GM23338 (cell line): Measurements from ENCODE around the gene DCLK1. TPM values are rescaled to one million over a fixed set of nuclear protein-coding genes. Genes with fewer than 3 reads are reported as not detected.

ENCODE experiments used
- ATAC-seq: fragments of 200-7000 bp; cut with Tn5 transposase; 3 replicates; pipeline ENCODE4 v1.9.1; 2020
- DNase-seq: peaks from one replicate; pipeline ENCODE4 v3.0.0-alpha.2; 2015; ENCODE audit warnings: low spot score
- H2AFZ ChIP-seq: fragments of 200-600 bp; sonication (generic); 2 replicates; pipeline ENCODE4 v1.8.0; 2016; ENCODE audit warnings: antibody characterized with exemption, mild to moderate bottlenecking, moderate library complexity
- H3F3A ChIP-seq: fragments of 200-600 bp; sonication (generic); replicated peaks from 2 replicates; pipeline ENCODE4 v1.8.0; 2017; ENCODE audit warnings: antibody characterized with exemption, mixed run types, low read depth
- H3K27ac ChIP-seq: fragments of 200-600 bp; sonication (generic); 2 replicates; pipeline ENCODE4 v1.6.1; 2016; ENCODE audit warnings: low read depth
- H3K27me3 ChIP-seq: fragments of 200-600 bp; sonication (generic); 2 replicates; pipeline ENCODE4 v1.8.0; 2016; ENCODE audit warnings: mild to moderate bottlenecking, mixed run types, moderate library complexity; ENCODE audit not compliant: insufficient read depth
- H3K36me3 ChIP-seq: fragments of 200-600 bp; sonication (generic); 2 replicates; pipeline ENCODE4 v1.8.0; 2016; ENCODE audit warnings: mild to moderate bottlenecking; ENCODE audit not compliant: insufficient read depth
- H3K4me1 ChIP-seq: fragments of 200-600 bp; sonication (generic); 2 replicates; pipeline ENCODE4 v1.8.0; 2016; ENCODE audit warnings: mild to moderate bottlenecking, moderate library complexity; ENCODE audit not compliant: insufficient read depth
- H3K4me2 ChIP-seq: fragments of 200-600 bp; sonication (generic); 2 replicates; pipeline ENCODE4 v1.7.1; 2017; ENCODE audit warnings: mixed run types
- H3K4me3 ChIP-seq: fragments of 200-600 bp; sonication (generic); 2 replicates; pipeline ENCODE4 v1.6.1; 2016; ENCODE audit warnings: mixed run types
- H3K79me2 ChIP-seq: fragments of 200-600 bp; sonication (generic); replicated peaks from 2 replicates; pipeline ENCODE4 v1.8.0; 2017; ENCODE audit warnings: mild to moderate bottlenecking; ENCODE audit not compliant: insufficient read depth
- H3K9me2 ChIP-seq: fragments of 200-600 bp; sonication (generic); 2 replicates; pipeline ENCODE4 v1.8.0; 2017; ENCODE audit not compliant: insufficient read depth
- H4K20me1 ChIP-seq: fragments of 200-600 bp; sonication (generic); replicated peaks from 2 replicates; pipeline ENCODE4 v1.8.0; 2017; ENCODE audit warnings: mild to moderate bottlenecking; ENCODE audit not compliant: insufficient read depth
- H3K27ac Mint-ChIP-seq: 2 replicates; pipeline ENCODE4 v1.8.0; 2020; ENCODE audit warnings: inconsistent platforms, mild to moderate bottlenecking, moderate library complexity, mixed read lengths
- H3K27me3 Mint-ChIP-seq: 3 replicates; pipeline ENCODE4 v1.8.0; 2022; ENCODE audit warnings: low read depth, mild to moderate bottlenecking, moderate library complexity, mixed read lengths, inconsistent platforms; ENCODE audit not compliant: insufficient read depth, poor library complexity
- H3K36me3 Mint-ChIP-seq: 3 replicates; pipeline ENCODE4 v1.8.0; 2021; ENCODE audit warnings: low read depth, mild to moderate bottlenecking, inconsistent platforms, moderate library complexity, mixed read lengths
- H3K4me1 Mint-ChIP-seq: 3 replicates; pipeline ENCODE4 v1.8.0; 2020; ENCODE audit warnings: mild to moderate bottlenecking, inconsistent platforms, mixed read lengths
- H3K4me3 Mint-ChIP-seq: 3 replicates; pipeline ENCODE4 v1.8.0; 2021; ENCODE audit warnings: moderate library complexity, mild to moderate bottlenecking, inconsistent platforms, mixed read lengths
- H3K9me3 Mint-ChIP-seq: 3 replicates; pipeline ENCODE4 v1.8.0; 2020; ENCODE audit warnings: moderate library complexity, mild to moderate bottlenecking, inconsistent platforms, mixed read lengths
- CREB1 ChIP-seq: fragments of 250-450 bp; sonication (Bioruptor Pico); IDR thresholded peaks from 2 replicates; pipeline ENCODE4 v1.5.0; 2020; ENCODE audit warnings: low read depth, mild to moderate bottlenecking, moderate library complexity
- CTCF ChIP-seq, 2 experiments: fragments of 200-600 bp in 1 of 2; sonication (generic) in 1 of 2; conservative IDR thresholded peaks; 2 replicates each; pipeline versions ENCODE4 v1.5.1 to v1.6.1; 2016 to 2017; ENCODE audit warnings: antibody characterized with exemption in 2 of 2, low read depth in 2 of 2, mild to moderate bottlenecking in 2 of 2, moderate library complexity in 1 of 2
- EZH2phosphoT487 ChIP-seq: fragments of 200-600 bp; sonication (generic); IDR thresholded peaks from one replicate; pipeline ENCODE4 v1.8.1; 2018; ENCODE audit warnings: antibody characterized with exemption; ENCODE audit not compliant: unreplicated experiment
- STAT1 ChIP-seq: IDR thresholded peaks from one replicate; pipeline ENCODE4 v1.6.1; 2016; ENCODE audit warnings: antibody characterized with exemption; ENCODE audit not compliant: unreplicated experiment
- ZNF114 ChIP-seq: fragments of 250-450 bp; sonication (Bioruptor Pico); IDR thresholded peaks from 2 replicates; pipeline ENCODE4 v1.5.0; 2020; ENCODE audit warnings: mild to moderate bottlenecking, moderate library complexity
- ZNF331 ChIP-seq: fragments of 250-450 bp; sonication (Bioruptor Pico); IDR thresholded peaks from 2 replicates; pipeline ENCODE4 v1.5.0; 2020; ENCODE audit warnings: low read depth, mild to moderate bottlenecking, moderate library complexity
- ZNF462 ChIP-seq: fragments of 250-450 bp; sonication (Bioruptor Pico); IDR thresholded peaks from 2 replicates; pipeline ENCODE4 v1.5.0; 2020; ENCODE audit warnings: mild to moderate bottlenecking, moderate library complexity
- polyA plus RNA-seq: library from polyadenylated mRNA; unstranded; fragments of >200 nt; fragmentation: Nextera tagmentation; extraction: Ambion mirVana; gene quantifications from 2 replicates; pipeline ENCODE4 v1.2.1, GENCODE V29; 2016
- total RNA-seq: library from RNA; depleted of rRNA; stranded (reverse); fragments of >200 nt; shearing (Covaris generic); gene quantifications from 2 replicates; pipeline ENCODE4 v1.2.3, GENCODE V29; 2014

The DCLK1 gene
- total and polyA plus RNA-seq, 2 experiments from 2014 or later: 13.1 to 57.7 TPM

GRCh38 chr13:36147330-36147729, 16.1 kb upstream of the DCLK1 start:
- Histone ChIP-seq H3K4me2 (no peak overlapping the region), H3F3A (no peaks in the 10 kb centered on the region), H3K9me2 (peaks cover 6% of the 10 kb centered on the region; the same call in 1 of the 2 replicates), H3K79me2 (no peaks in the 10 kb centered on the region), H3K36me3 (0 out of 2 replicates have a peak, but pooled peaks cover 3% of the 10 kb centered on the region), H3K4me1 (no peaks in the 10 kb centered on the region), H3K4me3 (no peak overlapping the region), H3K27ac (no peak overlapping the region), H2AFZ (peak overlapping the region; percentile 39; the same call in 1 of the 2 replicates), H3K27me3 (no peaks in the 10 kb centered on the region), H4K20me1 (no peaks in the 10 kb centered on the region)
- H3K9me3 Mint-ChIP-seq: peaks cover 4% of the 10 kb centered on the region; the same call in 2 of the 3 replicates
- TF ChIP-seq STAT1: no peak
- no peak for TF ChIP-seq ZNF114 (CRISPR knock-in tag)
- no peak for TF ChIP-seq CREB1
- no peak for TF ChIP-seq ZNF331 (CRISPR knock-in tag)
- no peak for TF ChIP-seq EZH2phosphoT487
- no peak for TF ChIP-seq CTCF (conservative IDR thresholded peaks at IDR 0.05; ENCODE audit: low read depth in 2 of 2)
- no peak for TF ChIP-seq ZNF462 (CRISPR knock-in tag)
- no peaks in the 10 kb centered on the region; the same call in 1 of the 3 replicates for H3K36me3 Mint-ChIP-seq
- H3K4me3 Mint-ChIP-seq: no peak overlapping the region
- DNase-seq (no peak), ATAC-seq (no peak)
- peaks cover 4% of the 10 kb centered on the region; the same call in 2 of the 3 replicates for H3K4me1 Mint-ChIP-seq
- H3K27ac Mint-ChIP-seq: no peak overlapping the region
- no peaks in the 10 kb centered on the region for H3K27me3 Mint-ChIP-seq
